Measurements from ENCODE around the gene CIC. TPM values are rescaled to one million over a fixed set of nuclear protein-coding genes. Genes with fewer than 3 reads are reported as not detected.

CIC gene
- total and polyA plus RNA-seq, 8 donors, result 37.2 to 76.1 (median 55.6) TPM

- Histone ChIP-seq H3K9me3 (no peaks in the 10 kb centered on the region), H3K27me3 (no peaks in the 10 kb centered on the region), H3K36me3 (no peaks in the 10 kb centered on the region), H3K4me1 (peaks cover 63 to 82% of the 10 kb centered on the region in 2 donors), H3K4me3 (peak overlapping the region; percentile 13 to 75), H3K27ac (peak overlapping the region; percentile 89 to 94)
- peak in 2 of 4 donors; percentile 52 to 63 for DNase-seq
- intact Hi-C loops (cut with DNase I), result no loop called here
- ATAC-seq, result no peak
- TF ChIP-seq CTCF (IDR thresholded peaks at IDR 0.05), result no peak
Measured at GRCh38 chr19:42281146-42281826, 12.2 kb downstream of the CIC start.

GRCh38 chr19:42281827-42282762 lies 13.0 kb downstream of the CIC start:
- Histone ChIP-seq H3K4me1 (peaks cover 63 to 79% of the 10 kb centered on the region in 2 donors), H3K27me3 (no peaks in the 10 kb centered on the region), H3K4me3 (peak overlapping the region in 1 of 2 donors; percentile 75), H3K9me3 (no peaks in the 10 kb centered on the region), H3K36me3 (peaks cover 0 to 4% of the 10 kb centered on the region in 2 donors), H3K27ac (peak overlapping the region; percentile 89 to 94)
- ATAC-seq (no peak), DNase-seq (no peak)
- no peak for TF ChIP-seq CTCF (IDR thresholded peaks at IDR 0.05)
- intact Hi-C loops (cut with DNase I), result no loop called here

GRCh38 chr19:42282819-42283187 lies 13.8 kb downstream of the CIC start:
- Histone ChIP-seq H3K27ac (peak overlapping the region; percentile 89 to 94), H3K9me3 (no peaks in the 10 kb centered on the region), H3K36me3 (peaks cover 0 to 11% of the 10 kb centered on the region in 2 donors), H3K4me3 (peak overlapping the region in 1 of 2 donors; percentile 62), H3K4me1 (peaks cover 59 to 74% of the 10 kb centered on the region in 2 donors), H3K27me3 (no peaks in the 10 kb centered on the region)
- ATAC-seq (no peak), DNase-seq (no peak)
- TF ChIP-seq CTCF (IDR thresholded peaks at IDR 0.05), result no peak
- intact Hi-C loops (cut with DNase I), result no loop called here

GRCh38 chr19:42283188-42284065 lies 14.4 kb downstream of the CIC start:
- intact Hi-C loops (cut with DNase I), result no loop called here
- no peak for TF ChIP-seq CTCF (IDR thresholded peaks at IDR 0.05)
- no peaks in the 10 kb centered on the region for H3K9me3 ChIP-seq
- H3K27ac ChIP-seq, result peak overlapping the region; percentile 89 to 94
- DNase-seq, result peak; percentile 93 to 98 (median 96)
- peak overlapping the region; percentile 41 to 62 for H3K4me3 ChIP-seq
- H3K27me3 ChIP-seq, result no peaks in the 10 kb centered on the region
- peaks cover 0 to 17% of the 10 kb centered on the region in 2 donors for H3K36me3 ChIP-seq
- peak; percentile 72 for ATAC-seq
- H3K4me1 ChIP-seq, result peaks cover 53 to 67% of the 10 kb centered on the region in 2 donors

All from left lung (tissue), 10 donors.